ENCODE measurements around the gene CSNK1A1. TPM values are rescaled to one million over a fixed set of nuclear protein-coding genes. Genes with fewer than 3 reads are reported as not detected.

CSNK1A1 gene
- total RNA-seq, 1 experiment from 2014 or later: 287 TPM

- in situ Hi-C loops (cut with HindIII; ENCODE audit: low pct_unique_long_range_greater_than_20kb, low sequenced_read_pairs): no loop called here
- H3K4me1 ChIP-seq (ENCODE audit: control insufficient read depth, insufficient read depth, low read length): peaks cover 29% of the 10 kb centered on the region
- H3K4me3 ChIP-seq (ENCODE audit: low read depth in 2 of 2, low read length in 2 of 2): no peak overlapping the region
- H3K27ac ChIP-seq (ENCODE audit: low read length): peak overlapping the region; percentile 41; the same call in 1 of the 2 replicates
- intact Hi-C loops (cut with micrococcal nuclease; ENCODE audit: unreplicated experiment): loop anchor here (5.0 to 10.0 kb wide), 3 partner anchors 287 to 825 kb away; partner anchors contain the start of genes ABLIM3 and AFAP1L1
- ATAC-seq (no peak), DNase-seq (ENCODE audit: low read depth, low spot score) (no peak)
- no peaks in the 10 kb centered on the region for H3K9me3 ChIP-seq (ENCODE audit: control insufficient read depth, insufficient read depth, low read depth, low read length)
- no peaks in the 10 kb centered on the region for H3K27me3 ChIP-seq (ENCODE audit: control insufficient read depth, insufficient read depth, low read length)
- no peaks in the 10 kb centered on the region for H3K36me3 ChIP-seq (ENCODE audit: control insufficient read depth, insufficient read depth, low read length)
- ChIA-PET CTCF (no interaction called here), POLR2A (no interaction called here)
- BruUV-seq (replicated peaks): no TSS peak
- TF ChIP-seq REST (IDR thresholded peaks at IDR 0.05; ENCODE audit: insufficient read depth in 1 of 2, low read depth in 2 of 2, low read length in 1 of 2) (no peak), TCF7L2 (IDR thresholded peaks at IDR 0.05; ENCODE audit: low read depth, low read length) (no peak), POLR2AphosphoS5 (IDR thresholded peaks at IDR 0.05; ENCODE audit: low read depth, low read length) (no peak), SIN3A (IDR thresholded peaks at IDR 0.05; ENCODE audit: borderline replicate concordance, insufficient read depth, low read depth, low read length) (no peak), CTCF (IDR thresholded peaks at IDR 0.05) (no peak)
Measured at GRCh38 chr5:149559706-149560105, 8.5 kb upstream of the CSNK1A1 start.

- POLR2A ChIA-PET: interaction anchor here (1.3 to 1.5 kb wide), 2 partner anchors 10 to 107 kb away, joined by 3 to 4 read pairs; no protein-coding TSS in a partner anchor
- Histone ChIP-seq H3K27me3 (ENCODE audit: control insufficient read depth, insufficient read depth, low read length) (no peaks in the 10 kb centered on the region), H3K9me3 (ENCODE audit: control insufficient read depth, insufficient read depth, low read depth, low read length) (no peaks in the 10 kb centered on the region), H3K4me1 (ENCODE audit: control insufficient read depth, insufficient read depth, low read length) (peaks cover 12% of the 10 kb centered on the region; the same call in 1 of the 2 replicates), H3K36me3 (ENCODE audit: control insufficient read depth, insufficient read depth, low read length) (peaks cover 25% of the 10 kb centered on the region), H3K4me3 (ENCODE audit: low read depth in 2 of 2, low read length in 2 of 2) (peak overlapping the region; percentile 71 to 99), H3K27ac (ENCODE audit: low read length) (peak overlapping the region; percentile 98)
- in situ Hi-C loops (cut with HindIII; ENCODE audit: low pct_unique_long_range_greater_than_20kb, low sequenced_read_pairs) (no loop called here), intact Hi-C loops (cut with micrococcal nuclease; ENCODE audit: unreplicated experiment) (no loop called here)
- no TSS peak for BruUV-seq (replicated peaks)
- no peak for DNase-seq (ENCODE audit: low read depth, low spot score)
- ATAC-seq: no peak
- no peak for TF ChIP-seq SIN3A (IDR thresholded peaks at IDR 0.05; ENCODE audit: borderline replicate concordance, insufficient read depth, low read depth, low read length)
- TF ChIP-seq CTCF (IDR thresholded peaks at IDR 0.05): no peak
- no peak for TF ChIP-seq REST (IDR thresholded peaks at IDR 0.05; ENCODE audit: insufficient read depth in 1 of 2, low read depth in 2 of 2, low read length in 1 of 2)
- no peak for TF ChIP-seq TCF7L2 (IDR thresholded peaks at IDR 0.05; ENCODE audit: low read depth, low read length)
- TF ChIP-seq POLR2AphosphoS5 (IDR thresholded peaks at IDR 0.05; ENCODE audit: low read depth, low read length): no peak
- CTCF ChIA-PET: interaction anchor here (0.9 to 1.2 kb wide), 3 partner anchors 10 to 69 kb away, joined by 3 read pairs; no protein-coding TSS in a partner anchor
Measured at GRCh38 chr5:149552553-149553160, 1.4 kb upstream of the CSNK1A1 start.

Measured in Panc1 (cell line).